NT2/D1 (cell line): ENCODE measurements around the gene ESR2.
A peak's percentile ranks its signal among the peaks of the same experiment; 100 is the strongest.

Experiments
- DNase-seq: peaks from one replicate; pipeline ENCODE4 v3.0.0-alpha.2; 2011; ENCODE audit warnings: low read depth, low spot score
- H3K27me3 ChIP-seq: 2 replicates; pipeline ENCODE4 v1.6.0; 2011; ENCODE audit warnings: mild to moderate bottlenecking; ENCODE audit not compliant: insufficient read length, insufficient read depth
- H3K36me3 ChIP-seq: 2 replicates; pipeline ENCODE4 v1.6.1; 2011; ENCODE audit warnings: mild to moderate bottlenecking, low read length, mixed read lengths; ENCODE audit not compliant: insufficient read depth, insufficient read length
- H3K4me1 ChIP-seq: 2 replicates; pipeline ENCODE4 v1.5.1; 2011; ENCODE audit not compliant: insufficient read depth, insufficient read length
- H3K4me3 ChIP-seq: 2 replicates; pipeline ENCODE4 v1.5.1; 2011; ENCODE audit warnings: low read depth; ENCODE audit not compliant: insufficient read length
- H3K9ac ChIP-seq: 2 replicates; pipeline ENCODE4 v1.6.0; 2011; ENCODE audit warnings: low read depth; ENCODE audit not compliant: insufficient read length
- H3K9me3 ChIP-seq: 2 replicates; pipeline ENCODE4 v1.5.1; 2011; ENCODE audit warnings: mild to moderate bottlenecking, low read length; ENCODE audit not compliant: insufficient read depth
- SUZ12 ChIP-seq: IDR thresholded peaks from 2 replicates; pipeline ENCODE4 v1.6.1; 2011; ENCODE audit not compliant: insufficient read length, insufficient read depth; ENCODE audit errors: extremely low read depth
- YY1 ChIP-seq: IDR thresholded peaks from 2 replicates; pipeline ENCODE4 v1.6.1; 2011; ENCODE audit not compliant: insufficient read length, insufficient read depth
- ZNF274 ChIP-seq: IDR thresholded peaks from 2 replicates; pipeline ENCODE4 v1.6.1; 2011; ENCODE audit warnings: mild to moderate bottlenecking, low read depth, low read length

Gene ESR2

GRCh38 chr14:64114796-64115195 lies 179.4 kb downstream of the ESR2 start:
- TF ChIP-seq ZNF274 (no peak), YY1 (no peak), SUZ12 (no peak)
- DNase-seq, result no peak
- Histone ChIP-seq H3K36me3 (no peaks in the 10 kb centered on the region), H3K4me3 (no peak overlapping the region), H3K9ac (no peak overlapping the region), H3K27me3 (no peaks in the 10 kb centered on the region), H3K4me1 (peaks cover 2% of the 10 kb centered on the region), H3K9me3 (no peaks in the 10 kb centered on the region)

GRCh38 chr14:64114166-64114565 lies 180.0 kb downstream of the ESR2 start:
- TF ChIP-seq SUZ12 (no peak), YY1 (no peak)
- H3K4me3 ChIP-seq, result no peak overlapping the region

GRCh38 chr14:64112867-64113678 lies 181.1 kb downstream of the ESR2 start:
- Histone ChIP-seq H3K4me1 (peaks cover 2% of the 10 kb centered on the region), H3K27me3 (no peaks in the 10 kb centered on the region), H3K4me3 (no peak overlapping the region), H3K9me3 (no peaks in the 10 kb centered on the region), H3K36me3 (no peaks in the 10 kb centered on the region), H3K9ac (no peak overlapping the region)
- no peak for DNase-seq
- TF ChIP-seq SUZ12 (no peak), ZNF274 (no peak), YY1 (no peak)

More at GRCh38 chr14:64114166-64114565, 180.0 kb downstream of the ESR2 start:
- H3K36me3 ChIP-seq, result no peaks in the 10 kb centered on the region
- DNase-seq, result peak; percentile 28
- peaks cover 2% of the 10 kb centered on the region for H3K4me1 ChIP-seq
- H3K27me3 ChIP-seq, result no peaks in the 10 kb centered on the region
- H3K9ac ChIP-seq, result no peak overlapping the region
- H3K9me3 ChIP-seq, result no peaks in the 10 kb centered on the region

- H3K27me3 ChIP-seq, result no peaks in the 10 kb centered on the region
- H3K4me3 ChIP-seq, result no peak overlapping the region
- H3K9ac ChIP-seq, result no peak overlapping the region
- DNase-seq, result no peak
- H3K9me3 ChIP-seq, result no peaks in the 10 kb centered on the region
- TF ChIP-seq YY1 (no peak), ZNF274 (no peak), SUZ12 (no peak)
- H3K36me3 ChIP-seq, result no peaks in the 10 kb centered on the region
- H3K4me1 ChIP-seq, result peaks cover 2% of the 10 kb centered on the region
Measured at GRCh38 chr14:64110802-64111201, 183.4 kb downstream of the ESR2 start.

GRCh38 chr14:64109819-64110554 lies 184.2 kb downstream of the ESR2 start:
- Histone ChIP-seq H3K9ac (no peak overlapping the region), H3K4me3 (no peak overlapping the region), H3K9me3 (no peaks in the 10 kb centered on the region), H3K36me3 (no peaks in the 10 kb centered on the region), H3K27me3 (no peaks in the 10 kb centered on the region), H3K4me1 (peaks cover 2% of the 10 kb centered on the region)
- no peak for TF ChIP-seq YY1
- no peak for TF ChIP-seq SUZ12
- no peak for TF ChIP-seq ZNF274
- no peak for DNase-seq

- no peaks in the 10 kb centered on the region for H3K36me3 ChIP-seq
- DNase-seq, result no peak
- no peaks in the 10 kb centered on the region for H3K9me3 ChIP-seq
- no peak overlapping the region for H3K4me3 ChIP-seq
- TF ChIP-seq YY1 (no peak), SUZ12 (no peak), ZNF274 (no peak)
- H3K27me3 ChIP-seq, result no peaks in the 10 kb centered on the region
- H3K9ac ChIP-seq, result no peak overlapping the region
- H3K4me1 ChIP-seq, result no peaks in the 10 kb centered on the region
Measured at GRCh38 chr14:64107438-64107837, 186.7 kb downstream of the ESR2 start.

GRCh38 chr14:64098120-64098519 lies 196.1 kb downstream of the ESR2 start:
- H3K4me3 ChIP-seq, result no peak overlapping the region
- TF ChIP-seq SUZ12 (no peak), YY1 (no peak), ZNF274 (no peak)
- no peaks in the 10 kb centered on the region for H3K4me1 ChIP-seq
- H3K9me3 ChIP-seq, result no peaks in the 10 kb centered on the region
- peaks cover 9% of the 10 kb centered on the region for H3K36me3 ChIP-seq
- no peak overlapping the region for H3K9ac ChIP-seq
- no peaks in the 10 kb centered on the region for H3K27me3 ChIP-seq
- DNase-seq, result no peak
